HG03469 (cell line): ENCODE results near the gene UGT1A6.
"Not testable (repeated sequence)": the region's sequence is repeated elsewhere in the genome, so short reads cannot be mapped to it uniquely, and the experiment has no call there.

Experiments
- ATAC-seq: cut with Tn5 transposase; IDR thresholded peaks from one replicate; pipeline ENCODE4 v1.9.1; 2021; ENCODE audit warnings: mild to moderate bottlenecking, moderate library complexity, moderate number of reproducible peaks; ENCODE audit not compliant: unreplicated experiment

The UGT1A6 gene

GRCh38 chr2:233692648-233693047 lies at the start of gene UGT1A6:
UGT1A6 (plus strand) TSS chr2:233692890; CDS start chr2:233693005, 115 bp downstream.
- ATAC-seq = no peak

DNA sequence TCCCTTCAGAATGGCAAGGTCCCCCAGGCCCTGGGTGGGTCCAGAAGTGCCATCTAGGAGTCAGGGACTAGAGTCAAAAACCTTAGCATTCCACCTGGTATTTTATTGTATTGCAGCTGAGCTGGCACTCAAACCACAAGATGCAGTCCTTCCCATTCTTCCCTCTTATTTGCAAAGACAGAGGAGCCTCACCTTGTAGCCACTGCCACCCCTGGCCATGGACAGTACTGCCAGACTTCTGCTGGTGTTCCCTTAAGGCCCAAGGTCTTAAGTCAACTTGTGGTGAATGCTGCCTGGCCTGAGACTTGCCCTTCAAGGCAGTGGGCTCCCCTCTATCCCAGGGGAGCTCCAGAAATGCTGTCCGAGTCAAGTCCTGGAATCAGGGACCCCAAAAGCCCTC lies 49.6 kb upstream of the UGT1A6 start:
- ATAC-seq = no peak

- ATAC-seq = not testable (repeated sequence)
Measured at GRCh38 chr2:233646033-233646432, 46.7 kb upstream of the UGT1A6 start.

- ATAC-seq = no peak
Measured at GRCh38 chr2:233650981-233651380, 41.7 kb upstream of the UGT1A6 start.

GRCh38 chr2:233651430-233651829 lies 41.3 kb upstream of the UGT1A6 start:
- no peak for ATAC-seq

DNA sequence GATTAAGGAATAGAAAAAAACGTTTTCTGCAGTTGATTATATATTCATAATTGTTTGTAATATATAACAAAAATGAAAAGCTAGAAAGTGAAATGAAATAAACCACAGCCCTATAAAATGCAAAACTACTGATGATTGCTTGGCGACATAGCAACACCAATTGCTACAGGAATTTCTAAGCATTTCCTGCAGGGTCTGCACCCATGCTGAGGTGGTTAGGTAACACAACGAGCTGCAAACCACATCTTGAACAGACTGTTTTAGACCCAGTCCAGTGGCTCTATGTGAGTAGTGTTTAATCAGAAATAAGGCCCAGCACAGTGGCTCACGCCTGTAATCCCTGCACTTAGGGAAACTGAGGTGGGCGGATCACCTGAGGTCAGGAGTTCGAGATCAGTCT lies 38.2 kb upstream of the UGT1A6 start:
- no peak for ATAC-seq

DNA sequence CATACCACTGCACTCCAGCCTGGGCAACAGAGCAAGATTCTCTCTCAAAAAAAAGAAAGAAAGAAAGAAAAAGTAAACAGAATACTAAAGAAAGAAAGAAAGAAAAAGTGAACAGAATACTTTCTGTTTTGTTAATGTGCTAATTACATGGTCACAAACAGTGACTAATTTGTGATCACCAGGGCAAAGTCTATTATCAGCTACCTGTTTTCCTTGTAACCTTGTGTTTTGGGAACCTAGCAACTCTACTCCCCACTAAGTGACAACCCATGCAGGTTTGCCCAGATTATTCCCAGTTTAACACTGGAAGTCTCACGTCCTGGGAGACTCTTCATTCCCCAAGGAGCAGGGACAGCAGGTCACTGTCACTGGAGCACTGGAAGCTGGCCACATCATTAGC lies 37.6 kb upstream of the UGT1A6 start:
- no peak for ATAC-seq

DNA sequence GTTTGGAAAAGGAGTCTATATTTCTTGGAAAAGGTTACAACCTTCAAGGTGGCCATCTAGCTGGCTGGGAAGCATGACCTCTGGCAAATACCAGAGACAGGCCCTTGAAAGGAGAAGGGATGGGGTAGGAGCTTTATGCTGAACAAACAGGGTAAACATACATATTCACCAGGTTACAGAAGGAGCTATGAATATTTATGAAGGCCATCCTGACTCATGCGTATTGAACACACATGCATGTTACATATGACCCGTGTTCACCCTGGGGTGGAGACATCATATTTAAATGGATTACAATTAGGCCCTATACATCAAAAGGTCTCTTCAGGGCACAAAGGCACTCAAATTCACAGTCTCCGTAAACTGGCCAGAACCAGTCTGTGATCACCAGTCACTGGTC lies 36.7 kb upstream of the UGT1A6 start:
- not testable (repeated sequence) for ATAC-seq

GRCh38 chr2:233656443-233656842 lies 36.2 kb upstream of the UGT1A6 start:
- no peak for ATAC-seq

DNA sequence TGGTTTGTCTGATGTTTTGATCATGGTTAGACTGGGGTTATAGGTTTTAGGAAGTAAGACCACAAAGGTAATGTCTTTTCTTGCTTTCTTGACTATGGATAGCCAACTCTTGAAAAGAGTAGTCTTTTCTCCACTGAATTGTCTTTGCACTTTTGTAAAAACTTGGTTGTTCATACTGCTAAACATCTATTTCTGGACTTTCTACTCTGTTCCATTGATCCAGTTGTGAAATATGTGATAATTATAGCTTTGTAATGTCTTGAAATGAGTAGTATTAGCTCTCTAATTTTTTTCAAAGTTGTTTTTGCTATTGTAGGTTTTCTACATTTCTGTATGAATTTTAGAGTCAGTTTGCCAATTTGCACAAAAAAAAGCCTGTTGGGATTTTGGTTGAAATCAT lies 34.1 kb upstream of the UGT1A6 start:
- no peak for ATAC-seq

DNA sequence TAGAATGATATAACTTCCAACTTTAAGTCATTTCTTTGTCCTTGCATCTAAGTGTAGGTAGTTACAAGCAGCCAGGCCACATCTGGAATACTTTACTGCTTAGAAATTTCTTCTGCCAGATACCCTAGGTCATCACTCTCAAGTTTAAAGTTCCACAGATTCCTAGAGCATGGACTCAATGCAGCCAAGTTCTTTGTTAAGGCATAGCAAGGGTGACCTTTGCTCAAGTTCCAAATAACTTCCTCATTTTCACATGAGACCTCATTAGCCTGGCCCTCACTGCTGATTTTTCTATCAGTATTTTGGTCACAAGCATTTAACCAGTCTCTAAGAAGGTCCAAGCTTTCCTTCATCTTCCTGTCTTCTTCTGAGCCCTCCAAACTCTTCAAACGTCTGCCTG lies 28.8 kb upstream of the UGT1A6 start:
- ATAC-seq = no peak

DNA sequence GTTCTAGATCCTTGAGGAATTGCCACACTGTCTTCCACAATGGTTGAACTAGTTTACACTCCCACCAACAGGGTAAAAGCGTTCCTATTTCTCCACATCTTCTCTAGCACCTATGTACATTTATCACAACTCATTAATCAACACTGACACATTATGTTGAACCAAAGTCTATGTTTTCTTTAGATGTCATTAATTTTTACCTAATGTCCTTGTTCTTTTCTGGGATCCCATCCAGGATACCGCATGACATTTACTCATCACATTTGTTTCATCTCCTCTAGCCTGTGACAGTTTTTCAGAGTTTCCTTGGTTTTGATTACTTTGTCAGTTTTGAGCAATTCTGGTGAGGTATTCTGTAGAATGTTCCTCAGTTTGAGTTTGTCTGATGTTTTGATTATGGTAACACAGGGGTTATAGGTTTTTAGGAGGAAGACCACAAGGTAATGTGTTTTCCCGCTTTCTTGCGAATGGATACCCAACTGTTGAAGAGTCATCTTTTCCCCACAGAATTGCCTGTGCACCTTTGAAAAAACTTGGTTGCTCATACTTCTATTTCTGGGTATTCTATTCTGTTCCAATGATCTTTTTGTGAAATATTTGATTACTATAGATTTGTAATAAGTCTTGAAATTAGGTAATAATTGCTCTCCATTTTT lies 24.0 kb upstream of the UGT1A6 start:
- no peak for ATAC-seq

GRCh38 chr2:233671290-233672161 lies 21.2 kb upstream of the UGT1A6 start, which contains the start of gene UGT1A9:
UGT1A9 (plus strand) TSS chr2:233671898; CDS start chr2:233671935, 37 bp downstream.
- ATAC-seq = no peak

- ATAC-seq = no peak
Measured at GRCh38 chr2:233672886-233673285, 19.8 kb upstream of the UGT1A6 start.

- ATAC-seq = no peak
Measured at GRCh38 chr2:233673896-233674295, 18.8 kb upstream of the UGT1A6 start.

GRCh38 chr2:233674314-233674713 lies 18.4 kb upstream of the UGT1A6 start:
- ATAC-seq = no peak

DNA sequence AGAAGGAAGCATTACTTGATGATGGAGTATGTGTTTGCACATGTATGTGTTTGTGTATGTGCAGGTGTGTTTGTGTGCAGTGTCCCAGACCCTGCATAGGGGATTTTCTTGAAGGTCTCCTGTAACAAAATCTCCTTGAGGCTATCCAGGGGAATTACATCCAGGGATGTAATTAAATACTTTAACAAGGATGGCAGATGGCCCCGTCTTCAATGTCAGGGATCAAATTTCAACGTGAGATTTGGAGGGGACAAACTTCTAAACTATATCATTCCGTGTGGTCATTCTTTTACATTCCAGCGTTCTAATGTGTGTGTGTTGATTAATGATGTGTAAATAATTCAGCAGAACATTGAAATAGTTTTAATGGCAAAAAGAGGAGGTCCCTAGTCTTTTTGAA lies 17.7 kb upstream of the UGT1A6 start:
- no peak for ATAC-seq

GRCh38 chr2:233676046-233676445 lies 16.6 kb upstream of the UGT1A6 start:
- no peak for ATAC-seq

DNA sequence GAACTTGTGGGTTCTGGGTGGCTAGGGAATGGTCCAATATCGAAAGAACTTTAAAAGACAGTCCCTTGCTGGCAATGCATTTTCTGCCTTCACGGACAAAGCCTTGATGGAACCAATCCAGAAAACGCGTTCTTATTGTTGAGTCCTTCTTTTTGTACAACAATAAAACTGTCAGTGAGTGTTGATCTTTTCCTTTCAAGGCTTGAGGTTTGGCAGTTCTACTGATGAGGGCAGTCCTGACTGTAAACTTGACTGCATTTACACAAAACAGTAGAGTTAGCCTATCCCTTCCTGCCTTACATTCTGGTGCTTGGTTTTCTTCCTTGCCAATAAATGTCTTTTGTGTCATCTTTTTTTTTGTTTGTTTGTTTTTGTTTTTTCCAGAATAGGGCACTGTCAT lies 13.5 kb upstream of the UGT1A6 start:
- no peak for ATAC-seq

DNA sequence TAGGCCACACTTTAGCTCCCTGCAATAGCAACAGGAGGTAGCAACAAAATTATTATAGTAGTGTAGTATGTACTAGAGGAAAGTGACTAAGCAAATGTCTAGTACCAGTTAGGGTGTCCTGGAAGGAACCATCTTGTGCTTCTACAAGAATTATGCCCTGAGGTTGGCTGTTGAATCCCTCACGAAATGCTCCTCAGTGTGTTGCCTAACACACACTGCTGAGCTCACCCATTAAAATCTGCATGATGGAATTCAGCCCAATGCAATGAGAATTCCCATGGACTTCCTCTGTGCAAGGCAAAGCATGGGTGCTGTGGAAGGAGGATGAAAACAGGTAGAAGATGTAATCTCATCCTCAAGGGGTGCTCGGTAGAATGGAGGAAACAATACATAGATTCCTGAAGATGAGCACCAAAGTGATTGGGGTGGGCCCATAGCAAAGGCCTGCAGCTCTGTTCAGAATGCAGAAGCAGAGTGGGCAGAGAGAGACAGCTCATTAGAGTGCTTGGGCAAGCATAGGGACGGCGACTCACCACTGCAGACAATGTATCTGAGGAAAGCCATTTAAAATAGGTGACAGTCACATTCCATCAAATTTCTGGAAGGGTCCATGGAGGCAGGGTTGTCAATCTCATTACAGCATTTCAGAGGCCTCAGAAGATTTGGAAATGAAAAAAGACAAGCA lies 12.2 kb upstream of the UGT1A6 start:
- no peak for ATAC-seq

DNA sequence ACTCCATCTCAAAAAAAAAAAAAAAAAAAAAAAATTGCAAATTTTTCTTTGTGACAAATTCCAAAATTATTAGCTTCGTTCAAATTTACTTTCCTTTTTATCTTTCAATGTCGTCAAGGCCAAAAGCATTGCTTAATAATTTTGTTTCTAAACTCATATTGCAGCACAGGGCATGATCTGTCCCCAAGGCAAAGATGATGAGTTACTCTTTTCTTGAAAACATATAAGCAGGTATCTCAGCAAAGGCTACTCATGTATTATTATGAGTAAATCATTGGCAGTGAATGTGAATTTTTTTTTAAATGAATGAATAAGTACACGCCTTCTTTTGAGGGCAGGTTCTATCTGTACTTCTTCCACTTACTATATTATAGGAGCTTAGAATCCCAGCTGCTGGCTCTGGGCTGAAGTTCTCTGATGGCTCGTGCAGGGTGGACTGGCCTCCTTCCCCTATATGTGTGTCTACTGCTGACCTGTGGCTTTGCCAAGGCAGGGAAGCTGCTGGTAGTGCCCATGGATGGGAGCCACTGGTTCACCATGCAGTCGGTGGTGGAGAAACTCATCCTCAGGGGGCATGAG lies 11.1 kb upstream of the UGT1A6 start, which contains the start of gene UGT1A7:
Gene UGT1A7, plus strand, starts transcription at position 381 of the 579 bp plus-strand sequence. Its CDS starts 37 bp downstream, at position 418.
- no peak for ATAC-seq
